Activated CD8-positive, alpha-beta T cell treated with anti-CD3 and anti-CD28 coated beads for 36 hours (primary cell): ENCODE measurements around the gene CXCL8. TPM values are rescaled to one million over a fixed set of nuclear protein-coding genes. Genes with fewer than 3 reads are reported as not detected.

Experiments used
- ATAC-seq: fragments of 200-7000 bp; cut with Tn5 transposase; one replicate; pipeline ENCODE4 v1.10.0; 2021; ENCODE audit warnings: mild to moderate bottlenecking, moderate library complexity
- CTCF ChIA-PET: fragments of 350-600 bp; sonication (Branson Sonifier 250); formaldehyde crosslinking; loops from one replicate; lab custom pipeline; 2021; ENCODE audit warnings: antibody characterized with exemption; lab: Charles Lee
- POLR2A ChIA-PET: fragments of 350-600 bp; sonication (Branson Sonifier 250); formaldehyde crosslinking; loops from one replicate; lab custom pipeline; 2021; ENCODE audit warnings: antibody characterized with exemption; lab: Charles Lee
- DNase-seq: peaks from one replicate; pipeline ENCODE4 v3.0.0-alpha.2; 2020
- H3K27ac Mint-ChIP-seq: one replicate; pipeline ENCODE4 v1.8.0; 2021; ENCODE audit warnings: mild to moderate bottlenecking, mixed read lengths
- H3K27me3 Mint-ChIP-seq: one replicate; pipeline ENCODE4 v1.8.0; 2021; ENCODE audit warnings: mixed read lengths
- H3K36me3 Mint-ChIP-seq: one replicate; pipeline ENCODE4 v1.8.0; 2021; ENCODE audit warnings: low read depth, mixed read lengths
- H3K4me1 Mint-ChIP-seq: one replicate; pipeline ENCODE4 v1.8.0; 2021; ENCODE audit warnings: low read depth, mixed read lengths
- H3K4me3 Mint-ChIP-seq: one replicate; pipeline ENCODE4 v1.8.0; 2021; ENCODE audit warnings: mild to moderate bottlenecking, moderate library complexity, mixed read lengths
- H3K9me3 Mint-ChIP-seq: one replicate; pipeline ENCODE4 v1.8.0; 2021; ENCODE audit warnings: mixed read lengths
- CTCF ChIP-seq: fragments of 200-600 bp; IDR thresholded peaks from one replicate; pipeline ENCODE4 v1.8.0; 2022; ENCODE audit warnings: antibody characterized with exemption, mild to moderate bottlenecking
- intact Hi-C: fragments of 100-400 bp; cut with micrococcal nuclease; formaldehyde crosslinking; loops from one replicate; pipeline ENCODE4 v1.10.0; 2022
- total RNA-seq, 2 experiments: library from RNA; stranded (reverse); gene quantifications; one replicate each; pipeline ENCODE4 v1.2.3, GENCODE V29; 2021

Gene CXCL8
- total RNA-seq, 2 experiments from 2014 or later, result 0.18 TPM; not detected in 1

- ATAC-seq (no peak), DNase-seq (no peak)
- Mint-ChIP-seq H3K4me1 (no peaks in the 10 kb centered on the region), H3K4me3 (no peak overlapping the region), H3K27ac (no peak overlapping the region), H3K36me3 (no peaks in the 10 kb centered on the region), H3K27me3 (peaks cover 1% of the 10 kb centered on the region), H3K9me3 (no peaks in the 10 kb centered on the region)
- no peak for TF ChIP-seq CTCF
- POLR2A ChIA-PET, result no interaction called here
- intact Hi-C loops, result no loop called here
- CTCF ChIA-PET, result no interaction called here
These were observed 42.2 kb upstream of the CXCL8 start for GRCh38 chr4:73698217-73698616.

- H3K27me3 Mint-ChIP-seq, result peaks cover 1% of the 10 kb centered on the region
- no peak for ATAC-seq
These were observed 39.3 kb upstream of the CXCL8 start for GRCh38 chr4:73701116-73701515.

GRCh38 chr4:73702796-73703287 lies 37.5 kb upstream of the CXCL8 start:
- no peak for TF ChIP-seq CTCF
- peaks cover 1% of the 10 kb centered on the region for H3K27me3 Mint-ChIP-seq
- intact Hi-C loops, result no loop called here
- ATAC-seq, result no peak
- no peak overlapping the region for H3K27ac Mint-ChIP-seq
- CTCF ChIA-PET, result no interaction called here
- POLR2A ChIA-PET, result no interaction called here
- H3K4me1 Mint-ChIP-seq, result no peaks in the 10 kb centered on the region
- no peak for DNase-seq
- no peaks in the 10 kb centered on the region for H3K36me3 Mint-ChIP-seq
- H3K9me3 Mint-ChIP-seq, result no peaks in the 10 kb centered on the region
- H3K4me3 Mint-ChIP-seq, result no peak overlapping the region

More at GRCh38 chr4:73701116-73701515, 39.3 kb upstream of the CXCL8 start:
- Mint-ChIP-seq H3K27ac (no peak overlapping the region), H3K36me3 (no peaks in the 10 kb centered on the region), H3K4me3 (no peak overlapping the region), H3K4me1 (no peaks in the 10 kb centered on the region), H3K9me3 (no peaks in the 10 kb centered on the region)
- DNase-seq, result no peak
- POLR2A ChIA-PET, result no interaction called here
- CTCF ChIA-PET, result no interaction called here
- intact Hi-C loops, result no loop called here
- no peak for TF ChIP-seq CTCF

GRCh38 chr4:73703320-73703719 lies 37.0 kb upstream of the CXCL8 start:
- DNase-seq, result no peak
- intact Hi-C loops, result no loop called here
- CTCF ChIA-PET, result no interaction called here

More at GRCh38 chr4:73703320-73703719, 37.0 kb upstream of the CXCL8 start:
- POLR2A ChIA-PET, result no interaction called here
- Mint-ChIP-seq H3K4me3 (no peak overlapping the region), H3K27ac (no peak overlapping the region), H3K9me3 (no peaks in the 10 kb centered on the region), H3K36me3 (no peaks in the 10 kb centered on the region), H3K4me1 (no peaks in the 10 kb centered on the region), H3K27me3 (peaks cover 1% of the 10 kb centered on the region)
- no peak for ATAC-seq
- no peak for TF ChIP-seq CTCF
